GM19193 (cell line): Measurements from ENCODE around the gene NAA15.

Experiments
- POLR2A ChIP-seq: IDR thresholded peaks from 4 replicates; pipeline ENCODE4 v1.6.1; 2011; ENCODE audit not compliant: insufficient read depth, insufficient read length; ENCODE audit errors: extremely low read depth

NAA15 gene

DNA sequence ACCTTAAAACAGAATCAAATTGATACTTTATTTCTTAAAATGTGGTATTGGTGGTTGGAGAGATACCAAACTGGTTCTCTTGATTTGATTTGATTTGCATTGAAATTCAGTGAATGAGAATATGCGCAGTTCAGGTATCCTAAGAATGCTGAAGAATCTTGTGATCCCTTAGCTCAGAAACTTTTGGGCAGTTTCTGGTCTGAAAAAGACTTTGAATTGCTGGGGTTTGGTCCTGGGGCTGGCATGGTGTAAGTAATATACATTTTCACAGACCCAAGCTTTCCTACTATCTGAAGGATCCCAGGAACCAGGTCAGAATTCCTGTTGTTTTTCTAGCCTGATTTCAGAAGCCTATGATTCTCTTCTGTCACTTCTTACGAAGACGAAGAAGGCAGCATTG, 159.3 kb downstream of the NAA15 start:
- no peak for TF ChIP-seq POLR2A

- no peak for TF ChIP-seq POLR2A
Measured at GRCh38 chr4:139461022-139461628, 159.8 kb downstream of the NAA15 start.

DNA sequence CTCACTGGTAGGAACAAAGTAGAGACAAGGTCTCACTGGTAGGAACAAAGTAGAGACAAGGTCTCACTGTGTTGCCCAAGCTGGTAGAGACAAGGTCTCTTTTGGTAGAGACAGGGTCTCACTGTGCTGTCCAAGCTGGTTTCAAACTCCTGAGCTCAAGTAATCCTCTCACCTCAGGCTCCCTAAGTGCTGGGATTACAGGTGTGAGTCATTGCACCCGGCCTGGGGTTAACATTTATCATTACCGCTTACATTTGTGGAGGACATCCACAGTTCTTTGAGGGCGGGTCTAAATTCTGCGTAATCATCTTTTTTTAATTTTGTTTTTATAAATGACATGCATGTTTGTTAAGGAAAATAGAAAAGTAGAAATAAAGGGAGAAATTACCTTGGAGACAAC, 164.6 kb downstream of the NAA15 start:
- no peak for TF ChIP-seq POLR2A

- TF ChIP-seq POLR2A = no peak
Measured at GRCh38 chr4:139469216-139469615, 167.9 kb downstream of the NAA15 start.
